Caco-2 (cell line): Measurements from ENCODE around the gene SLC22A23. TPM values are rescaled to one million over a fixed set of nuclear protein-coding genes. Genes with fewer than 3 reads are reported as not detected.

Experiments used
- BruUV-seq: library from RNA; stranded (reverse); fragments of 400-500 nt; replicated peaks from 2 replicates; lab custom pipeline; 2021; lab: Mats Ljungman, UMichigan
- CTCF ChIA-PET: fragments of 300-600 bp; sonication (Branson Sonifier 250); formaldehyde crosslinking; loops from one replicate; lab custom pipeline; 2022; ENCODE audit warnings: antibody characterized with exemption; lab: Charles Lee
- POLR2A ChIA-PET: fragments of 300-600 bp; sonication (Branson Sonifier 250); formaldehyde crosslinking; loops from one replicate; lab custom pipeline; 2022; ENCODE audit warnings: antibody characterized with exemption; lab: Charles Lee
- DNase-seq, 2 experiments: peaks; one replicate each; pipeline versions ENCODE4 v3.0.0 to v3.0.0-alpha.2; 2020 to 2022
- H3K27me3 ChIP-seq: replicated peaks from 2 replicates; pipeline ENCODE4 v1.6.0; 2011; ENCODE audit warnings: low read length; ENCODE audit not compliant: control insufficient read depth, insufficient read depth
- H3K36me3 ChIP-seq: 2 replicates; pipeline ENCODE4 v1.5.1; 2011; ENCODE audit warnings: low read length; ENCODE audit not compliant: control insufficient read depth, insufficient read depth
- H3K4me1 ChIP-seq: fragments of 250-450 bp; sonication (Bioruptor Pico); 2 replicates; pipeline ENCODE4 v1.5.1; 2020; ENCODE audit warnings: mild to moderate bottlenecking
- H3K4me3 ChIP-seq: 2 replicates; pipeline ENCODE4 v1.5.1; 2011; ENCODE audit warnings: low read depth, mild to moderate bottlenecking, control low read depth, low read length
- H3K9me3 ChIP-seq: fragments of 250-450 bp; sonication (Bioruptor Pico); 2 replicates; pipeline ENCODE4 v1.5.1; 2020; ENCODE audit warnings: mild to moderate bottlenecking, moderate library complexity
- H3K27ac Mint-ChIP-seq: one replicate; pipeline ENCODE4 v1.8.0; 2022; ENCODE audit warnings: mixed read lengths; ENCODE audit not compliant: unreplicated experiment
- H3K27me3 Mint-ChIP-seq: one replicate; pipeline ENCODE4 v1.8.0; 2022; ENCODE audit warnings: mixed read lengths; ENCODE audit not compliant: insufficient read depth, unreplicated experiment
- H3K36me3 Mint-ChIP-seq: one replicate; pipeline ENCODE4 v1.8.0; 2022; ENCODE audit warnings: mild to moderate bottlenecking, mixed read lengths; ENCODE audit not compliant: insufficient read depth, unreplicated experiment
- H3K4me1 Mint-ChIP-seq: one replicate; pipeline ENCODE4 v1.8.0; 2022; ENCODE audit warnings: low read depth, mixed read lengths; ENCODE audit not compliant: unreplicated experiment
- H3K4me3 Mint-ChIP-seq: one replicate; pipeline ENCODE4 v1.8.0; 2022; ENCODE audit warnings: mild to moderate bottlenecking, moderate library complexity, mixed read lengths; ENCODE audit not compliant: unreplicated experiment
- H3K9me3 Mint-ChIP-seq: one replicate; pipeline ENCODE4 v1.8.0; 2022; ENCODE audit warnings: mixed read lengths; ENCODE audit not compliant: unreplicated experiment
- intact Hi-C: fragments of 100-400 bp; cut with micrococcal nuclease; formaldehyde crosslinking; loops from one replicate; pipeline ENCODE4 v1.10.0; 2022; ENCODE audit not compliant: unreplicated experiment
- total RNA-seq: library from RNA; stranded (reverse); gene quantifications from 2 replicates; pipeline ENCODE4 v1.2.3, GENCODE V29; 2022
- TF ChIP-seq, protein P1 (sequence below), 2 experiments: fragments of 200-600 bp in 1 of 2; IDR thresholded peaks; 1 replicate in 1 of 2; 2 replicates in 1 of 2; pipeline versions ENCODE4 v1.5.1 to v1.8.0; 2011 to 2022; ENCODE audit warnings: antibody characterized with exemption in 1 of 2, control low read depth in 1 of 2, inconsistent platforms in 1 of 2, low read depth in 1 of 2, low read length in 1 of 2, mild to moderate bottlenecking in 1 of 2, moderate library complexity in 1 of 2; ENCODE audit not compliant: insufficient read depth in 1 of 2, severe bottlenecking in 1 of 2, unreplicated experiment in 1 of 2

The SLC22A23 gene
- total RNA-seq, 1 experiment from 2014 or later = 45.5 TPM

- POLR2A ChIA-PET = no interaction called here
- no peak overlapping the region for H3K27ac Mint-ChIP-seq
- H3K4me3 ChIP-seq = no peak overlapping the region
- intact Hi-C loops = no loop called here
- no peaks in the 10 kb centered on the region for H3K27me3 Mint-ChIP-seq
- peaks cover 38% of the 10 kb centered on the region for H3K4me1 ChIP-seq
- CTCF ChIA-PET = no interaction called here
- BruUV-seq = no TSS peak
- H3K9me3 Mint-ChIP-seq = no peaks in the 10 kb centered on the region
- H3K4me1 Mint-ChIP-seq = peaks cover 12% of the 10 kb centered on the region
- no peaks in the 10 kb centered on the region for H3K27me3 ChIP-seq
- peaks cover 20% of the 10 kb centered on the region for H3K36me3 Mint-ChIP-seq
- no peaks in the 10 kb centered on the region; the same call in 1 of the 2 replicates for H3K36me3 ChIP-seq
- TF ChIP-seq, protein P1, sequence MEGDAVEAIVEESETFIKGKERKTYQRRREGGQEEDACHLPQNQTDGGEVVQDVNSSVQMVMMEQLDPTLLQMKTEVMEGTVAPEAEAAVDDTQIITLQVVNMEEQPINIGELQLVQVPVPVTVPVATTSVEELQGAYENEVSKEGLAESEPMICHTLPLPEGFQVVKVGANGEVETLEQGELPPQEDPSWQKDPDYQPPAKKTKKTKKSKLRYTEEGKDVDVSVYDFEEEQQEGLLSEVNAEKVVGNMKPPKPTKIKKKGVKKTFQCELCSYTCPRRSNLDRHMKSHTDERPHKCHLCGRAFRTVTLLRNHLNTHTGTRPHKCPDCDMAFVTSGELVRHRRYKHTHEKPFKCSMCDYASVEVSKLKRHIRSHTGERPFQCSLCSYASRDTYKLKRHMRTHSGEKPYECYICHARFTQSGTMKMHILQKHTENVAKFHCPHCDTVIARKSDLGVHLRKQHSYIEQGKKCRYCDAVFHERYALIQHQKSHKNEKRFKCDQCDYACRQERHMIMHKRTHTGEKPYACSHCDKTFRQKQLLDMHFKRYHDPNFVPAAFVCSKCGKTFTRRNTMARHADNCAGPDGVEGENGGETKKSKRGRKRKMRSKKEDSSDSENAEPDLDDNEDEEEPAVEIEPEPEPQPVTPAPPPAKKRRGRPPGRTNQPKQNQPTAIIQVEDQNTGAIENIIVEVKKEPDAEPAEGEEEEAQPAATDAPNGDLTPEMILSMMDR (IDR thresholded peaks at IDR 0.05; ENCODE audit: insufficient read depth in 1 of 2, low read depth in 1 of 2, low read length in 1 of 2, severe bottlenecking in 1 of 2, unreplicated experiment in 1 of 2) = no peak
- no peaks in the 10 kb centered on the region for H3K9me3 ChIP-seq
- H3K4me3 Mint-ChIP-seq = no peak overlapping the region
- DNase-seq = no peak
Measured at GRCh38 chr6:3390698-3391097, 66.2 kb downstream of the SLC22A23 start.

DNA sequence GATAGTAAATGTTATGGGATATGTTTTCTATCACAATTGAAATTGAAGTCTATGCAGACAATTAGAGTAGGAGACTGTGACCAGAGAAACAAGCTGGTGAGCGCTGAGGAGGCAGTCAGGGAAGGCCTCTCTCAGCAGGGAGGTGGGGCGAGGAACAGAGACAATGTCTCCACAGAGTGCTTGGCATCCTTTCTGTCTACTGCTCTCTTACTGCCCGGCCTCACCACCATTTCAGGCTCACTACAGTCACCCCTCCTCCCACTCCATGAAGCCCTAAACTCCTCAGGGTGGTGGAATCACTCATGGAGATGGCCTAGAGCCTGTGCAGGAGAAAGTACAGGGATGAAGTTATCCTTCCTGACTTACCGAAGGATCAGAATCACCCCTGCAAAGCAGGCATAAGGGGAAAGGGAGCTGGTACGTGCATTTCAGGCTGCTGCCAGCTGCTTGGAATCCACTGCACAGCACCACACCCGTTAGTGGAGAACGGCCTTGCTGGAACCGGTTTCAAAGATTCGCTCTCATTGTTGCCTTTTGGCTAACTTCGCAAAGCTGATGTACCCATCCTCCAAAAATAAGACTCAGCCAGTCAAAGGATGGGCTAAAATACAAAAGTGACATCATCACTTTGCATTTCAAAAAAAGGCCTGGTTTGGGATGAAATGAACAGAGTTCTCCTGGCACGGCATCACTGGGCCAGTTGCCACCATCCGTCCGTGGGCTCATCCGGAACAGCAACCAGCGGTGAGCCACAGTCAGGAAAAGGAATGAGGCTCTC is 67.3 kb downstream of the SLC22A23 start:
- H3K4me1 ChIP-seq = peaks cover 49% of the 10 kb centered on the region
- CTCF ChIA-PET = interaction anchor here (0.6 kb wide), 1 partner anchor 170 kb away, joined by 4 read pairs; no protein-coding TSS in a partner anchor

GRCh38 chr6:3388786-3389185 is 68.1 kb downstream of the SLC22A23 start:
- no peaks in the 10 kb centered on the region; the same call in 1 of the 2 replicates for H3K36me3 ChIP-seq
- ChIA-PET POLR2A (no interaction called here), CTCF (no interaction called here)
- H3K27me3 ChIP-seq = no peaks in the 10 kb centered on the region
- intact Hi-C loops = no loop called here
- Mint-ChIP-seq H3K4me1 (peaks cover 25% of the 10 kb centered on the region), H3K4me3 (no peak overlapping the region), H3K36me3 (peaks cover 20% of the 10 kb centered on the region), H3K27me3 (no peaks in the 10 kb centered on the region), H3K9me3 (no peaks in the 10 kb centered on the region), H3K27ac (no peak overlapping the region)
- no peak for DNase-seq
- no peaks in the 10 kb centered on the region for H3K9me3 ChIP-seq
- H3K4me3 ChIP-seq = no peak overlapping the region
- peaks cover 49% of the 10 kb centered on the region for H3K4me1 ChIP-seq
- no TSS peak for BruUV-seq
- TF ChIP-seq, protein P1 (IDR thresholded peaks at IDR 0.05; ENCODE audit: insufficient read depth in 1 of 2, low read depth in 1 of 2, low read length in 1 of 2, severe bottlenecking in 1 of 2, unreplicated experiment in 1 of 2) = no peak

More for the DNA sequence above, 67.3 kb downstream of the SLC22A23 start:
- DNase-seq = no peak
- Mint-ChIP-seq H3K27ac (no peak overlapping the region), H3K4me3 (no peak overlapping the region), H3K36me3 (peaks cover 20% of the 10 kb centered on the region), H3K27me3 (no peaks in the 10 kb centered on the region), H3K9me3 (no peaks in the 10 kb centered on the region), H3K4me1 (peaks cover 23% of the 10 kb centered on the region)
- Histone ChIP-seq H3K36me3 (no peaks in the 10 kb centered on the region; the same call in 1 of the 2 replicates), H3K9me3 (no peaks in the 10 kb centered on the region), H3K27me3 (no peaks in the 10 kb centered on the region), H3K4me3 (no peak overlapping the region)
- intact Hi-C loops = no loop called here
- POLR2A ChIA-PET = no interaction called here
- no TSS peak for BruUV-seq
- TF ChIP-seq, protein P1 (IDR thresholded peaks at IDR 0.05; ENCODE audit: insufficient read depth in 1 of 2, low read depth in 1 of 2, low read length in 1 of 2, severe bottlenecking in 1 of 2, unreplicated experiment in 1 of 2) = no peak
